Spleen (tissue), 7 donors: ENCODE measurements around the gene DGAT2.

Experiments
- POLR2A ChIP-seq, 3 donors: fragments of 450-650 bp; IDR thresholded peaks; one replicate each; pipeline ENCODE4 v1.5.1; 2017; ENCODE audit warnings: antibody characterized with exemption in 3 of 3, mild to moderate bottlenecking in 1 of 3
- POLR2AphosphoS5 ChIP-seq, 3 donors: sonication (generic); formaldehyde crosslinking; IDR thresholded peaks; one replicate each; pipeline ENCODE4 v1.5.1; 2017; ENCODE audit warnings: antibody characterized with exemption in 3 of 3
- TF ChIP-seq, protein P1 (sequence below), 11 experiments: fragments of 200-600 bp in 7 of 11; fragments of 450-650 bp in 4 of 11; sonication (generic) in 4 of 11; IDR thresholded peaks in 8 of 11; conservative IDR thresholded peaks in 3 of 11; 1 replicate in 7 of 11; 2 replicates in 4 of 11; pipeline versions ENCODE4 v1.4.0 to v1.8.0; 2016 to 2021; ENCODE audit warnings: antibody characterized with exemption in 11 of 11, inconsistent platforms in 4 of 11, mild to moderate bottlenecking in 1 of 11
- donor health status: DM: no; HTN: no; CAD: no; lungs with moderate emphysema.
- donor health status: DM: no; HTN: no; CAD: no.
- donor health status: DM: no; HTN: no; CAD: no.

DNA sequence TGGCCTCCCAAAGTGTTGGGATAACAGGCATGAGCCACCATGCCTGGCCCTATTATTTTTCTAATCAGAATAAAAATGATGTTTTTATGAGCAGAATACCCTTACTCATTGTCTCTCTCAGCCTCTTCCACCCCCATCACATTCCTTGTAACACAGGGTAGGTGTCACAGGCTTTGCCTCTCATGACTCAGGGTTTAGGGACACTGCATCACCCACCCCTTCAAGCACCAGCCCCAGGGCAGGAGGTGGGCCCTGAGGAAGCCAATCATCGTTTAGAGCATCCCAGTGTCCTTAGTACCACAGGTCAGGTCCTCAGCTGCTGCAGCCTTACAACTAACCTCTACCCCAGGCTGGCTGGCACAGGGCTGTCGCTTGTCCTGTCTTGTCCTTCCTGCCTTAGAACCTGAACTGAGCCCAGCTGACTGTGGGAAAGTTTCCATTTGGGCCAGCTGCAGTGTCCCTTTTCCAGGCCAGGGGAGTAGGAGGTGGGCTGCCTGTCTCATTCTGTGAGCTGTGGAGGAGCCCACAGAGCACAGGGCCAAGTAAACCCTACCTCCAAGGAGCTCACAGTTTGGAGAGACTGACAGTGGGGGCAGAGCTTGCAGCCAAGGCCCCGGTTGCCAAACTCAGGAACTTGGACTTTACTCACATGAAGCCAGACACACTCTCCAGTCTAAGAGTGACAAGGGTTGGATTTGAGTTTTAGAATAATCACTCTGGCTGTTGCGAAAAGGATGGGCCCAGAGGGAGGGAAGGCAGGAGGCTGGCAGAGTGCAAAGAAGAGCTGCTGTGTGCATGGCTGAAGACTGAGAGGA is 26.9 kb downstream of the DGAT2 start:
- no peak for TF ChIP-seq POLR2A (IDR thresholded peaks at IDR 0.05)
- TF ChIP-seq, protein P1, sequence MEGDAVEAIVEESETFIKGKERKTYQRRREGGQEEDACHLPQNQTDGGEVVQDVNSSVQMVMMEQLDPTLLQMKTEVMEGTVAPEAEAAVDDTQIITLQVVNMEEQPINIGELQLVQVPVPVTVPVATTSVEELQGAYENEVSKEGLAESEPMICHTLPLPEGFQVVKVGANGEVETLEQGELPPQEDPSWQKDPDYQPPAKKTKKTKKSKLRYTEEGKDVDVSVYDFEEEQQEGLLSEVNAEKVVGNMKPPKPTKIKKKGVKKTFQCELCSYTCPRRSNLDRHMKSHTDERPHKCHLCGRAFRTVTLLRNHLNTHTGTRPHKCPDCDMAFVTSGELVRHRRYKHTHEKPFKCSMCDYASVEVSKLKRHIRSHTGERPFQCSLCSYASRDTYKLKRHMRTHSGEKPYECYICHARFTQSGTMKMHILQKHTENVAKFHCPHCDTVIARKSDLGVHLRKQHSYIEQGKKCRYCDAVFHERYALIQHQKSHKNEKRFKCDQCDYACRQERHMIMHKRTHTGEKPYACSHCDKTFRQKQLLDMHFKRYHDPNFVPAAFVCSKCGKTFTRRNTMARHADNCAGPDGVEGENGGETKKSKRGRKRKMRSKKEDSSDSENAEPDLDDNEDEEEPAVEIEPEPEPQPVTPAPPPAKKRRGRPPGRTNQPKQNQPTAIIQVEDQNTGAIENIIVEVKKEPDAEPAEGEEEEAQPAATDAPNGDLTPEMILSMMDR (IDR thresholded peaks at IDR 0.05 in 8 of 11, conservative IDR thresholded peaks at IDR 0.05 in 3 of 11) = no peak
- TF ChIP-seq POLR2AphosphoS5 (IDR thresholded peaks at IDR 0.05) = no peak
